Measurements from ENCODE around the gene RET. TPM values are rescaled to one million over a fixed set of nuclear protein-coding genes. Genes with fewer than 3 reads are reported as not detected.
"Not testable (repeated sequence)": the region's sequence is repeated elsewhere in the genome, so short reads cannot be mapped to it uniquely, and the experiment has no call there.

Gene RET
- total RNA-seq, 3 donors from 2014 or later: 0.13 to 0.41 (median 0.13) TPM

- peak; percentile 34 for DNase-seq
- no peaks in the 10 kb centered on the region for H3K9me3 Mint-ChIP-seq
- ATAC-seq: peak; percentile 14 to 29
- H3K4me3 Mint-ChIP-seq: peak overlapping the region; percentile 92
- peaks cover 48% of the 10 kb centered on the region for H3K4me1 Mint-ChIP-seq (ENCODE audit: low read depth)
- H3K27me3 Mint-ChIP-seq (ENCODE audit: low read depth): no peaks in the 10 kb centered on the region
- H3K36me3 Mint-ChIP-seq (ENCODE audit: insufficient read depth): peaks cover 6% of the 10 kb centered on the region
Observed at GRCh38 chr10:43137717-43138020, 60.8 kb downstream of the RET start.

DNA sequence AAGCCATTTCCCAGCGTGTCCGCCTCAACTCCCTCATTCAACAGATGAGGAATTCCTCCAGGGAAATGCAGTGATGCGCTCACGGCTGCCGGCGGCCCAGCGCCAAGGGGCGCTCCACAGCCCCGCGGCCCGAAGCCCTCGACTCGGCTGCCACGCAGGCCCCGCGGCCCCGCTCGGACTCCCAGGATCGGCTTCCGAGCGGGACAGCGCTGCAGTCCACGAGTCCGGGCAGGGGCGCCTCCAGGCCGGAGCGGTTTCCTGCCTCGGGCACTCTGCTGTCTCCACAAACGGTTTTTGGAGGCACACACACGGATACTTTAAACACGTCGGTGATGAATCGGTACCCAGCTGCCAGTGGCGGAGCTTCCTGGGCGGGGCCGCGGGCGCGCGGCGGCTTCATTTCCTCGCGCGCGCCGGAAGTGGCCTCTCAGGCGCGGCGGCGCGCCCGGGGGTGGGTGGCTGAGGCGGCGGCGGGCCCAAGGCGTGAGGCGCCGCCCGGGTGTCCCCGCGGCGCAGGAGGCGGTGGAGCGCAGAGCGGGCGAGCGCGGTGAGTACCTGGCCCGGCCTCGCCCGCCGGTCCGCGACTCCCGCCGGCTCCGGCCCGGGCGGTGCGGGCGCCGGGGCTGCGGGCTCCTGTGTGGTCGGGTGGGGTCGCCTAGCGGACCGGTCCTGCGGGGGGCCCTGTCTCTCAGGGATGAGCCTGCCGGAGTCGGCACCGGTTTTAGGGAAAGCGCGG lies 61.3 kb downstream of the RET start, which contains the start of gene CSGALNACT2:
Gene CSGALNACT2, plus strand, starts transcription at position 425 of the 736 bp plus-strand sequence. CDS start 16,705 bp downstream, outside the sequence.
- ATAC-seq (peak; percentile 75 to 78), DNase-seq (peak; percentile 84)
- Mint-ChIP-seq H3K4me1 (ENCODE audit: low read depth) (peaks cover 52% of the 10 kb centered on the region), H3K4me3 (peak within 1 kb of the TSS; percentile 95), H3K27me3 (ENCODE audit: low read depth) (no peaks in the 10 kb centered on the region), H3K36me3 (ENCODE audit: insufficient read depth) (peaks cover 6% of the 10 kb centered on the region), H3K9me3 (no peaks in the 10 kb centered on the region)

DNA sequence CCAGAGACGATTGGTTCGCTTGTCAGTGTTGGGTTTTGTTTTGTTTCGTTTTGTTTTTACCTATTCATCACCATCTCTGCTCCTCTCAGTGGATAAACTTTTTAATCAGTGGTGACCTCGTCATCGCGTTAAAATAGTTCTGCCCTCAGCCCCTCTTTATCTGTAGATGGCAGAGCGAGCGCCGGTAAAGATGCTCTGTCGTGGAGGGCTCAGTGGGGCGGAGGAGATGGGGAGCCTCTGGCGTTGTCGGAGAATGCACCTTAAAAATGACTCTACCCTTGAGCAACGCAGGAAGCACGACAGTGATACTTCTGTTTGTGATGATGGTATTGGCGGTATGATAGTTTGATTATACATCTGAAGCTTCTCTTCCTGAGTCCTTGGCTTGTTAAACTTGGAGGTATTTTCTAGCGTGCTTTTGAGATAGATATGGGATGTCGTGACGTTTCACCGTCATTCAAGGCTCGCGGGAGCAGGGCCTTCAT lies 61.9 kb downstream of the RET start:
- Mint-ChIP-seq H3K27me3 (ENCODE audit: low read depth) (no peaks in the 10 kb centered on the region), H3K4me3 (peak overlapping the region; percentile 95), H3K4me1 (ENCODE audit: low read depth) (peaks cover 58% of the 10 kb centered on the region), H3K9me3 (no peaks in the 10 kb centered on the region), H3K36me3 (ENCODE audit: insufficient read depth) (peaks cover 6% of the 10 kb centered on the region)
- peak; percentile 72 to 73 for ATAC-seq
- DNase-seq: peak; percentile 48

- no peaks in the 10 kb centered on the region for H3K27me3 Mint-ChIP-seq (ENCODE audit: low read depth)
- peak overlapping the region; percentile 26 for H3K4me3 Mint-ChIP-seq
- no peaks in the 10 kb centered on the region for H3K9me3 Mint-ChIP-seq
- no peak for DNase-seq
- ATAC-seq: no peak
- H3K36me3 Mint-ChIP-seq (ENCODE audit: insufficient read depth): peaks cover 10% of the 10 kb centered on the region
- peaks cover 72% of the 10 kb centered on the region for H3K4me1 Mint-ChIP-seq (ENCODE audit: low read depth)
Observed at GRCh38 chr10:43141421-43141820, 64.6 kb downstream of the RET start.

GRCh38 chr10:43145311-43145710 lies 68.4 kb downstream of the RET start:
- peaks cover 72% of the 10 kb centered on the region for H3K4me1 Mint-ChIP-seq (ENCODE audit: low read depth)
- DNase-seq (no peak), ATAC-seq (no peak)
- no peak overlapping the region for H3K4me3 Mint-ChIP-seq
- peaks cover 4% of the 10 kb centered on the region for H3K9me3 Mint-ChIP-seq
- H3K27me3 Mint-ChIP-seq (ENCODE audit: low read depth): no peaks in the 10 kb centered on the region
- H3K36me3 Mint-ChIP-seq (ENCODE audit: insufficient read depth): peaks cover 18% of the 10 kb centered on the region

- H3K27me3 Mint-ChIP-seq (ENCODE audit: low read depth); H3K4me3 Mint-ChIP-seq; DNase-seq; H3K9me3 Mint-ChIP-seq; ATAC-seq: not testable (repeated sequence)
- Mint-ChIP-seq H3K36me3 (ENCODE audit: insufficient read depth) (peaks cover 16% of the 10 kb centered on the region), H3K4me1 (ENCODE audit: low read depth) (peaks cover 72% of the 10 kb centered on the region)
Observed at GRCh38 chr10:43145936-43146335, 69.1 kb downstream of the RET start.

DNA sequence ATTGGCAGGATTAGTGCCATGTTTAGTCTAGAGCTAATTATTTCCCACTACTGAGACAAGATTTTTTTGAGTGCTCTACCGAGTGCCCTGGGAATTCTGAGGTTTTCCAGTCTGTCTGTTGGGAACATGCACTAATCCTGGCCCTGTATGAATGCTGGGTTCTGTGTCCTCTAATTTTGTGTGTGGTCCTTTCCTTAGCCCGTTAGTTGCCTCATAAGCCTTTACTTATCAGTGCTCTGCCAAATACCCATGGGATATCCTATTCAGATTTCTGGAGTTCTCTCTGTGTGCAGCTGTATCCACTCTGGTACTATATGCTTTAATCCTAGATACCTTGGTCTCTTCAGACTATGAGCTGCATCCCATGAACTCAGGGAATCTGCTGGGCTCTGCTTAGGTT lies 74.5 kb downstream of the RET start:
- DNase-seq (no peak), ATAC-seq (no peak)
- Mint-ChIP-seq H3K4me3 (peak overlapping the region; percentile 9), H3K27me3 (ENCODE audit: low read depth) (no peaks in the 10 kb centered on the region), H3K4me1 (ENCODE audit: low read depth) (peaks cover 63% of the 10 kb centered on the region), H3K36me3 (ENCODE audit: insufficient read depth) (peaks cover 14% of the 10 kb centered on the region), H3K9me3 (peaks cover 4% of the 10 kb centered on the region)

DNA sequence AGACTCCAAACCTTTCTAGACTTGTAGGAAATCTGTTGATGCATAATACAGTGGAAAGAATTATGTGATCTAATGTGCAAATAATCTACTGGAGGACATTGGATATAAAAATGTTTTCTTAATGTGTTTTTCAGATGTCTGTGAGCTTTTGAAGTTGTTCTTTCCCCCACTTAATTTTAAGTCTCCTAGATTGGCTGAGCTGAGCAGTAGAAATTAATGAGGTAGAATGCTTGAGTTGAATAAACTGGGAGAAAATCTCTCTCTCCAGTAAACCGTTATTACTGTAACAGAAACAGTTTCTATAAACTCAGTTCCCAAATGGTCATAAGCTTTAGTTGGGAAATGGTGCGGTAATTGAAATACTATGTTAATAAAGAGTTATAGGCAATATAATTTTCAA lies 77.0 kb downstream of the RET start:
- Mint-ChIP-seq H3K36me3 (ENCODE audit: insufficient read depth) (peaks cover 13% of the 10 kb centered on the region), H3K9me3 (no peaks in the 10 kb centered on the region), H3K4me1 (ENCODE audit: low read depth) (peaks cover 58% of the 10 kb centered on the region), H3K4me3 (no peak overlapping the region), H3K27me3 (ENCODE audit: low read depth) (no peaks in the 10 kb centered on the region)
- DNase-seq: no peak
- no peak for ATAC-seq

DNA sequence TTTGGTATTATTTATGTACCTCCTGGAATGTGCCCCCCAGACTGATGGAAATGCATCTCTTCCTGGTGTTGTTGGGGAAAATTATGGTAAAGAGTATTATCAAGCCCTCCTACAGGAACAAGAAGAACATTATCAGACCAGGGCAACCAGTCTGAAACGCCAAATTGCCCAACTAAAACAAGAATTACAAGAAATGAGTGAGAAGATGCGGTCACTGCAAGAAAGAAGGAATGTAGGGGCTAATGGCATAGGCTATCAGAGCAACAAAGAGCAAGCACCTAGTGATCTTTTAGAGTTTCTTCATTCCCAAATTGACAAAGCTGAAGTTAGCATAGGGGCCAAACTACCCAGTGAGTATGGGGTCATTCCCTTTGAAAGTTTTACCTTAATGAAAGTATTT lies 78.4 kb downstream of the RET start:
- Mint-ChIP-seq H3K4me3 (no peak overlapping the region), H3K27me3 (ENCODE audit: low read depth) (no peaks in the 10 kb centered on the region), H3K36me3 (ENCODE audit: insufficient read depth) (peaks cover 13% of the 10 kb centered on the region), H3K9me3 (no peaks in the 10 kb centered on the region), H3K4me1 (ENCODE audit: low read depth) (peaks cover 61% of the 10 kb centered on the region)
- DNase-seq (no peak), ATAC-seq (no peak)

DNA sequence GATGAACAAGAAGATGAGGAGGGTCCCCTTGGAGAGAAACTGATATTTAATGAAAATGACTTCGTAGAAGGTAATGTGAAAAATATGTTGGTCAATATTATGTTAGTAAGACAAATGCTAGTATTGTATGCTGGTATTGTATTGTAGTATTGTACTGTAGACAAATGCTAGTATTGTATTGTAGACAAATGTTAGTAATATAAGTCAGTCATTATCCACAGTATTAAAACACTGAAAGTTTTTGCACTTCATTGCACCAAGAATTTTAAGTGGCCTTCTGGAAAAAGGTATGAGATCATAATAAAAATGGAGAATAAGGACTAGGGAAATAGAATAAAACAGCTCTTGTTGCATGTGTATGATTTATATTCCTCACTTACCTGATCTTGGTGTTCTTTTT lies 78.9 kb downstream of the RET start:
- H3K9me3 Mint-ChIP-seq: no peaks in the 10 kb centered on the region
- H3K4me3 Mint-ChIP-seq: no peak overlapping the region
- no peaks in the 10 kb centered on the region for H3K27me3 Mint-ChIP-seq (ENCODE audit: low read depth)
- no peak for DNase-seq
- H3K4me1 Mint-ChIP-seq (ENCODE audit: low read depth): peaks cover 59% of the 10 kb centered on the region
- peaks cover 13% of the 10 kb centered on the region for H3K36me3 Mint-ChIP-seq (ENCODE audit: insufficient read depth)
- no peak for ATAC-seq

DNA sequence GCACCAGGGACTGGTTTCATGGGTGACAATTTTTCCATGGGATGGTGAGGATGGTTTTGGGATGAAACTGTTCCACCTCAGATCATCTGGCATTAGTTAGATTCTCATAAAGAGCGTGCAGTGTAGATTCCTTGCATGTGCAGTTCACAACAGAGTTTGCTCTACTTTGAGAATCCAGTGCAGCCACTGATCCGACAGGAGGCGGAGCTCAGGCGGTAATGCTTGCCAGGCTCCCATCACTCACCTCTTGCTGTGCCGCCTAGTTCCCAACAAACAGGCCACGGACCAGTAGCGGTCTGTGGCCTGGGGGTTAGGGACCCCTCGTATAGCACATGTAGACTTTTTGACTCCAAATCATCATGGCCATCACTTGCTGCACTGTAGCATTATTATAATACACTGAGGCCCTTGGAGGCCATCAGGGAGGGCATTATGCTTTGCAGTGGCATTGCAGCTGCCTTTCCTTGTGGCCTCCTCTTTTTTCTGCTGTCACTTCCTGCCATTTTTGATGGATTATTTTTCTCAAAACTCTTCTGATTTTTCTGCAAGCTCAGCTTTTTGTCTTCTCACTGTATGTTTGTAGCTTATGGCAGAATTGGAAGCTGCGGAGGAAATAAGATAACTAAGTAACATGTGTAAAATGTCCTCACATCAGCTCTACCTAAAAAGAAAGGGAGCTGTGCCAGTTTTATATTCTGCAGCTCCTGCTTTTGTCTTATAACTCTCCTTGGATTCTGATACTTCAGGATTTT lies 79.9 kb downstream of the RET start:
- Mint-ChIP-seq H3K27me3 (ENCODE audit: low read depth) (no peaks in the 10 kb centered on the region), H3K36me3 (ENCODE audit: insufficient read depth) (peaks cover 18% of the 10 kb centered on the region), H3K4me1 (ENCODE audit: low read depth) (peaks cover 60% of the 10 kb centered on the region), H3K4me3 (no peak overlapping the region), H3K9me3 (no peaks in the 10 kb centered on the region)
- ATAC-seq (no peak), DNase-seq (no peak)

GRCh38 chr10:43158636-43159035 lies 81.8 kb downstream of the RET start:
- no peaks in the 10 kb centered on the region for H3K9me3 Mint-ChIP-seq
- no peak overlapping the region for H3K4me3 Mint-ChIP-seq
- peaks cover 67% of the 10 kb centered on the region for H3K4me1 Mint-ChIP-seq (ENCODE audit: low read depth)
- peaks cover 33% of the 10 kb centered on the region for H3K36me3 Mint-ChIP-seq (ENCODE audit: insufficient read depth)
- no peak for DNase-seq
- no peaks in the 10 kb centered on the region for H3K27me3 Mint-ChIP-seq (ENCODE audit: low read depth)
- ATAC-seq: no peak

DNA sequence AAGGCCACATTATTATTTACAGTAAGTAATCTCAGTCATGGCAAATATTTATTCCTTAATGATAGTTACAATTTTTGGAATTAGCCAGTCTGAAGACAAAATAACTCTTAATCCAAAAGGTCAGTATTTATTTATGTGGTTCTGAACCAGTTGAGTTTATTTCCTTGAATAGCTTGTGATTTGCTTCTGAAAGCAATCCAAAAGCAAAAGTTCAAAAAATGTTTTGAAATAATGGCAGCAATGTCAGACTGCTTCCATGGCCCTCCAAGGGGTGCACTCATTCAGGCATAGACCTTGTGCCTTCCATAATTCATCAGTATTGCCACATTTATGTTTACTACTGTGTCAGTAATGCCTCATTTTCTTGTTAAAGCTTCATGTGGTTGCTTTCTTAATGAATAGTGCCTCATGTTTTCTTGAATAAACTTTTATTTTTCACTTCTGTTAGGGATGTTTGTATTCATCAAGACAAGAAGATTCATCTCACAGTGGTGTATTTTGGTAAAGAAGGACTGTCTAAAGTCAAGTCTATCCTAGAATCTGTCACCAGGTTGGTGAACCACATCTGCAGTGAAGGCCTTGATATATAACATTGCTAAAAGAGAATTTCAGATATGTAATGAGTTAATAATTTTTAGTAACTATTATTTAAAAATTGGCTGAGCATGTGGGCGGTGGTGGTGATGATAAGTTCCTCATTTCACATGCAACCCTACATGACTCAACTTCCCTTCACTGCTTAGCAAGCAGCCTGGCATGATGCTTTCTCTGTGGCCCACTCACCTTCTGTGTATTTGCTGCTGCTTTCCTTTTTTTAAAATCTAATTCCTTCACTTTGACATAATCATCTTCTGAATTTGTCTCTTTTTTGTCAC lies 83.4 kb downstream of the RET start:
- Mint-ChIP-seq H3K27me3 (ENCODE audit: low read depth) (no peaks in the 10 kb centered on the region), H3K36me3 (ENCODE audit: insufficient read depth) (peaks cover 35% of the 10 kb centered on the region), H3K9me3 (no peaks in the 10 kb centered on the region), H3K4me1 (ENCODE audit: low read depth) (peaks cover 60% of the 10 kb centered on the region), H3K4me3 (peak overlapping the region; percentile 6)
- ATAC-seq (peak; percentile 86), DNase-seq (peak; percentile 9)

- H3K4me1 Mint-ChIP-seq (ENCODE audit: low read depth): peaks cover 55% of the 10 kb centered on the region
Observed at GRCh38 chr10:43160921-43161255, 84.0 kb downstream of the RET start.

More at GRCh38 chr10:43160921-43161255, 84.0 kb downstream of the RET start:
- Mint-ChIP-seq H3K9me3 (no peaks in the 10 kb centered on the region), H3K27me3 (ENCODE audit: low read depth) (no peaks in the 10 kb centered on the region), H3K36me3 (ENCODE audit: insufficient read depth) (peaks cover 33% of the 10 kb centered on the region), H3K4me3 (peak overlapping the region; percentile 6)
- ATAC-seq: peak; percentile 72 to 79
- DNase-seq: no peak

All from activated T-cell treated with anti-CD3 and anti-CD28 coated beads, Interleukin-2, amount 50 U/mL, for 4 hours (primary cell).